Subcutaneous abdominal adipose tissue (tissue), 5 donors: Measurements from ENCODE around the gene DOCK1.

ENCODE experiments used
- H3K27ac ChIP-seq: one replicate; pipeline ENCODE4 v1.7.0; 2013; ENCODE audit warnings: low read depth, mild to moderate bottlenecking, inconsistent platforms, low read length, moderate library complexity
- H3K27me3 ChIP-seq, 5 donors: one replicate each; pipeline ENCODE4 v1.7.0; 2013; ENCODE audit warnings: low read length in 5 of 5, inconsistent platforms in 1 of 5; ENCODE audit not compliant: control insufficient read depth in 5 of 5, insufficient read depth in 4 of 5
- H3K36me3 ChIP-seq, 5 donors: one replicate each; pipeline ENCODE4 v1.7.0; 2013; ENCODE audit warnings: low read length in 5 of 5; ENCODE audit not compliant: control insufficient read depth in 5 of 5, insufficient read depth in 5 of 5
- H3K4me1 ChIP-seq, 5 donors: one replicate each; pipeline ENCODE4 v1.7.0; 2013; ENCODE audit warnings: low read length in 5 of 5, mild to moderate bottlenecking in 3 of 5, moderate library complexity in 1 of 5; ENCODE audit not compliant: control insufficient read depth in 5 of 5, insufficient read depth in 5 of 5
- H3K4me3 ChIP-seq, 5 donors: one replicate each; pipeline ENCODE4 v1.7.0; 2013; ENCODE audit warnings: low read length in 5 of 5, low read depth in 1 of 5
- H3K9ac ChIP-seq, 5 donors: one replicate each; pipeline ENCODE4 v1.7.0; 2013; ENCODE audit warnings: low read length in 5 of 5, mild to moderate bottlenecking in 4 of 5, moderate library complexity in 3 of 5
- H3K9me3 ChIP-seq, 5 donors: one replicate each; pipeline ENCODE4 v1.7.0; 2013; ENCODE audit warnings: low read length in 5 of 5; ENCODE audit not compliant: control insufficient read depth in 5 of 5
- donor health status: healthy.
- donor health status: healthy.
- donor health status: healthy.
- donor health status: healthy.
- donor health status: healthy.

DOCK1 gene

GRCh38 chr10:127456122-127456521, 550.9 kb downstream of the DOCK1 start:
- no peak overlapping the region for H3K9ac ChIP-seq
- peaks cover 0 to 23% (median 11%) of the 10 kb centered on the region in 5 donors for H3K36me3 ChIP-seq
- H3K27ac ChIP-seq, result no peak overlapping the region
- H3K9me3 ChIP-seq, result peaks cover 0 to 10% (median 6%) of the 10 kb centered on the region in 5 donors
- no peaks in the 10 kb centered on the region for H3K4me1 ChIP-seq
- H3K4me3 ChIP-seq, result no peak overlapping the region
- H3K27me3 ChIP-seq, result no peaks in the 10 kb centered on the region

- no peak overlapping the region for H3K4me3 ChIP-seq
- H3K9me3 ChIP-seq, result peaks cover 0 to 10% (median 6%) of the 10 kb centered on the region in 5 donors
- no peak overlapping the region for H3K27ac ChIP-seq
- peaks cover 0 to 8% (median 0%) of the 10 kb centered on the region in 5 donors for H3K36me3 ChIP-seq
- no peaks in the 10 kb centered on the region for H3K4me1 ChIP-seq
- peaks cover 0 to under 1% (median 0%) of the 10 kb centered on the region in 5 donors for H3K27me3 ChIP-seq
- H3K9ac ChIP-seq, result no peak overlapping the region
Measured at GRCh38 chr10:127458016-127458810, 553.0 kb downstream of the DOCK1 start.

GRCh38 chr10:127458829-127459228, 553.6 kb downstream of the DOCK1 start:
- H3K27ac ChIP-seq, result no peak overlapping the region
- H3K4me3 ChIP-seq, result no peak overlapping the region
- H3K27me3 ChIP-seq, result peaks cover 0 to 3% (median 2%) of the 10 kb centered on the region in 5 donors
- H3K36me3 ChIP-seq, result peaks cover 0 to 7% (median 0%) of the 10 kb centered on the region in 5 donors
- H3K4me1 ChIP-seq, result no peaks in the 10 kb centered on the region
- no peak overlapping the region for H3K9ac ChIP-seq
- H3K9me3 ChIP-seq, result peaks cover 0 to 10% (median 6%) of the 10 kb centered on the region in 5 donors

GRCh38 chr10:127459918-127460317, 554.7 kb downstream of the DOCK1 start:
- no peak overlapping the region for H3K9ac ChIP-seq
- H3K27ac ChIP-seq, result no peak overlapping the region
- peaks cover 0 to 3% (median 2%) of the 10 kb centered on the region in 5 donors for H3K27me3 ChIP-seq
- no peaks in the 10 kb centered on the region for H3K4me1 ChIP-seq
- no peak overlapping the region for H3K4me3 ChIP-seq
- peaks cover 0 to 10% (median 6%) of the 10 kb centered on the region in 5 donors for H3K9me3 ChIP-seq
- H3K36me3 ChIP-seq, result peaks cover 0 to 4% (median 0%) of the 10 kb centered on the region in 5 donors

GRCh38 chr10:127462643-127463295, 557.5 kb downstream of the DOCK1 start:
- H3K4me3 ChIP-seq, result no peak overlapping the region

GRCh38 chr10:127463548-127463947, 558.3 kb downstream of the DOCK1 start:
- H3K9ac ChIP-seq, result no peak overlapping the region
- H3K4me1 ChIP-seq, result no peaks in the 10 kb centered on the region
- H3K36me3 ChIP-seq, result no peaks in the 10 kb centered on the region
- no peak overlapping the region for H3K27ac ChIP-seq
- peaks cover 0 to 10% (median 5%) of the 10 kb centered on the region in 5 donors for H3K9me3 ChIP-seq
- no peak overlapping the region for H3K4me3 ChIP-seq
- H3K27me3 ChIP-seq, result peaks cover 0 to 8% (median 2%) of the 10 kb centered on the region in 5 donors

More at GRCh38 chr10:127462643-127463295, 557.5 kb downstream of the DOCK1 start:
- H3K9ac ChIP-seq, result no peak overlapping the region
- H3K9me3 ChIP-seq, result peaks cover 0 to 10% (median 6%) of the 10 kb centered on the region in 5 donors
- no peak overlapping the region for H3K27ac ChIP-seq
- no peaks in the 10 kb centered on the region for H3K4me1 ChIP-seq
- no peaks in the 10 kb centered on the region for H3K36me3 ChIP-seq
- peaks cover 0 to 6% (median 2%) of the 10 kb centered on the region in 5 donors for H3K27me3 ChIP-seq

GRCh38 chr10:127464561-127464960, 559.3 kb downstream of the DOCK1 start:
- H3K36me3 ChIP-seq, result no peaks in the 10 kb centered on the region
- H3K27me3 ChIP-seq, result peaks cover 0 to 8% (median 2%) of the 10 kb centered on the region in 5 donors
- peaks cover 0 to 9% (median 4%) of the 10 kb centered on the region in 5 donors for H3K9me3 ChIP-seq
- H3K9ac ChIP-seq, result no peak overlapping the region
- H3K4me3 ChIP-seq, result no peak overlapping the region
- no peaks in the 10 kb centered on the region for H3K4me1 ChIP-seq
- H3K27ac ChIP-seq, result no peak overlapping the region

GRCh38 chr10:127467811-127468210, 562.6 kb downstream of the DOCK1 start:
- Histone ChIP-seq H3K27ac (no peak overlapping the region), H3K27me3 (peaks cover 0 to 8% (median 2%) of the 10 kb centered on the region in 5 donors), H3K36me3 (no peaks in the 10 kb centered on the region), H3K4me3 (no peak overlapping the region), H3K4me1 (no peaks in the 10 kb centered on the region), H3K9ac (no peak overlapping the region), H3K9me3 (no peaks in the 10 kb centered on the region)

- Histone ChIP-seq H3K9me3 (peaks cover 0 to under 1% (median 0%) of the 10 kb centered on the region in 5 donors), H3K4me3 (no peak overlapping the region), H3K4me1 (no peaks in the 10 kb centered on the region)
Measured at GRCh38 chr10:127468632-127469031, 563.4 kb downstream of the DOCK1 start.

GRCh38 chr10:127470911-127471310, 565.7 kb downstream of the DOCK1 start:
- Histone ChIP-seq H3K9ac (no peak overlapping the region), H3K27me3 (peaks cover 0 to 4% (median 0%) of the 10 kb centered on the region in 5 donors), H3K4me1 (no peaks in the 10 kb centered on the region), H3K36me3 (no peaks in the 10 kb centered on the region), H3K27ac (no peak overlapping the region), H3K4me3 (no peak overlapping the region), H3K9me3 (peaks cover 0 to 5% (median 0%) of the 10 kb centered on the region in 5 donors)

More at GRCh38 chr10:127468632-127469031, 563.4 kb downstream of the DOCK1 start:
- H3K36me3 ChIP-seq, result no peaks in the 10 kb centered on the region
- no peak overlapping the region for H3K9ac ChIP-seq
- peaks cover 0 to 4% (median under 1%) of the 10 kb centered on the region in 5 donors for H3K27me3 ChIP-seq
- no peak overlapping the region for H3K27ac ChIP-seq
